K562 (cell line): ENCODE measurements around the gene AP1G2. TPM values are rescaled to one million over a fixed set of nuclear protein-coding genes. Genes with fewer than 3 reads are reported as not detected.

ENCODE experiments used
- BRCA1 ChIP-seq, 2 experiments: fragments of 450-650 bp in 1 of 2; sonication (generic) in 1 of 2; formaldehyde crosslinking in 1 of 2; IDR thresholded peaks; 2 replicates each; pipeline versions ENCODE4 v1.5.0 to v1.6.1; 2017 to 2020; ENCODE audit warnings: mild to moderate bottlenecking in 1 of 2, missing genetic modification reagents in 1 of 2
- CSDE1 ChIP-seq, 2 experiments: fragments of 450-650 bp; IDR thresholded peaks; 2 replicates each; pipeline ENCODE4 v1.6.1; 2016; ENCODE audit warnings: mild to moderate bottlenecking in 1 of 2
- ETV5 ChIP-seq: sonication (generic); formaldehyde crosslinking; IDR thresholded peaks from 2 replicates; pipeline ENCODE4 v1.4.0; 2020; ENCODE audit warnings: low read depth, mild to moderate bottlenecking, missing genetic modification reagents
- GTF2E2 ChIP-seq: fragments of 200-800 bp; sonication (Bioruptor generic); IDR thresholded peaks from 2 replicates; pipeline ENCODE4 v1.6.1; 2016; ENCODE audit warnings: missing genetic modification characterization, missing compliant biosample characterization
- JUND ChIP-seq, 2 experiments: IDR thresholded peaks; 2 replicates in 1 of 2; 3 replicates in 1 of 2; pipeline ENCODE4 v1.6.1; 2011; ENCODE audit warnings: borderline replicate concordance in 2 of 2, low read depth in 2 of 2, low read length in 2 of 2, improper control_type of control experiment in 1 of 2, missing biosample characterization in 1 of 2, missing genetic modification characterization in 1 of 2, missing genetic modification reagents in 1 of 2
- KLF6 ChIP-seq: fragments of 250-450 bp; sonication (Bioruptor Pico); IDR thresholded peaks from 2 replicates; pipeline ENCODE4 v1.4.0; 2020; ENCODE audit warnings: mild to moderate bottlenecking, moderate library complexity, borderline replicate concordance
- OTX1 ChIP-seq: fragments of 450-650 bp; formaldehyde crosslinking; IDR thresholded peaks from 2 replicates; pipeline ENCODE4 v1.4.0; 2022; ENCODE audit warnings: mild to moderate bottlenecking
- RBM17 ChIP-seq: fragments of 200-400 bp; formaldehyde crosslinking; IDR thresholded peaks from 2 replicates; pipeline ENCODE4 v1.6.1; 2017; ENCODE audit warnings: low read depth, mild to moderate bottlenecking, low read length, borderline replicate concordance
- ZNF133 ChIP-seq: fragments of 250-450 bp; sonication (Bioruptor Pico); IDR thresholded peaks from 2 replicates; pipeline ENCODE4 v1.4.0; 2020; ENCODE audit warnings: mild to moderate bottlenecking
- polyA plus RNA-seq, 8 experiments: library from polyadenylated mRNA; depleted of rRNA in 4 of 8; stranded (reverse) in 5 of 8; unstranded in 3 of 8; fragments of >200 nt; fragmentation: Nextera tagmentation in 2 of 8; fragmentation: Illumina TruSeq in 1 of 8; extraction: Ambion mirVana in 2 of 8; extraction: Trizol in 1 of 8; gene quantifications; 2 replicates each; pipeline versions ENCODE4 v1.2.1 to v1.2.3, GENCODE V29; 2011 to 2014; ENCODE audit warnings: inconsistent platforms in 1 of 8, missing spikeins in 1 of 8
- total RNA-seq, 7 experiments: library from RNA; depleted of rRNA in 6 of 7; stranded (reverse); fragments of >200 nt in 6 of 7; fragmentation: Illumina TruSeq in 2 of 7; extraction: Trizol in 2 of 7; gene quantifications; 2 replicates each; pipeline versions ENCODE4 v1.2.1 to v1.2.3, GENCODE V29; 2011 to 2021; ENCODE audit warnings: low replicate concordance in 1 of 7
- TF ChIP-seq, protein P1 (sequence below): fragments of 450-650 bp; IDR thresholded peaks from 2 replicates; pipeline ENCODE4 v1.6.1; 2016; ENCODE audit warnings: mild to moderate bottlenecking, moderate library complexity

AP1G2 gene
- total and polyA plus RNA-seq, 9 of the 15 experiments (the other 6 are each of a cell fraction or from before 2014, with no cell fraction given) = 19.1 to 83.5 (median 33.3) TPM

GRCh38 chr14:23567186-23568020 lies at the start of gene AP1G2 (continued):
- TF ChIP-seq, protein P1, sequence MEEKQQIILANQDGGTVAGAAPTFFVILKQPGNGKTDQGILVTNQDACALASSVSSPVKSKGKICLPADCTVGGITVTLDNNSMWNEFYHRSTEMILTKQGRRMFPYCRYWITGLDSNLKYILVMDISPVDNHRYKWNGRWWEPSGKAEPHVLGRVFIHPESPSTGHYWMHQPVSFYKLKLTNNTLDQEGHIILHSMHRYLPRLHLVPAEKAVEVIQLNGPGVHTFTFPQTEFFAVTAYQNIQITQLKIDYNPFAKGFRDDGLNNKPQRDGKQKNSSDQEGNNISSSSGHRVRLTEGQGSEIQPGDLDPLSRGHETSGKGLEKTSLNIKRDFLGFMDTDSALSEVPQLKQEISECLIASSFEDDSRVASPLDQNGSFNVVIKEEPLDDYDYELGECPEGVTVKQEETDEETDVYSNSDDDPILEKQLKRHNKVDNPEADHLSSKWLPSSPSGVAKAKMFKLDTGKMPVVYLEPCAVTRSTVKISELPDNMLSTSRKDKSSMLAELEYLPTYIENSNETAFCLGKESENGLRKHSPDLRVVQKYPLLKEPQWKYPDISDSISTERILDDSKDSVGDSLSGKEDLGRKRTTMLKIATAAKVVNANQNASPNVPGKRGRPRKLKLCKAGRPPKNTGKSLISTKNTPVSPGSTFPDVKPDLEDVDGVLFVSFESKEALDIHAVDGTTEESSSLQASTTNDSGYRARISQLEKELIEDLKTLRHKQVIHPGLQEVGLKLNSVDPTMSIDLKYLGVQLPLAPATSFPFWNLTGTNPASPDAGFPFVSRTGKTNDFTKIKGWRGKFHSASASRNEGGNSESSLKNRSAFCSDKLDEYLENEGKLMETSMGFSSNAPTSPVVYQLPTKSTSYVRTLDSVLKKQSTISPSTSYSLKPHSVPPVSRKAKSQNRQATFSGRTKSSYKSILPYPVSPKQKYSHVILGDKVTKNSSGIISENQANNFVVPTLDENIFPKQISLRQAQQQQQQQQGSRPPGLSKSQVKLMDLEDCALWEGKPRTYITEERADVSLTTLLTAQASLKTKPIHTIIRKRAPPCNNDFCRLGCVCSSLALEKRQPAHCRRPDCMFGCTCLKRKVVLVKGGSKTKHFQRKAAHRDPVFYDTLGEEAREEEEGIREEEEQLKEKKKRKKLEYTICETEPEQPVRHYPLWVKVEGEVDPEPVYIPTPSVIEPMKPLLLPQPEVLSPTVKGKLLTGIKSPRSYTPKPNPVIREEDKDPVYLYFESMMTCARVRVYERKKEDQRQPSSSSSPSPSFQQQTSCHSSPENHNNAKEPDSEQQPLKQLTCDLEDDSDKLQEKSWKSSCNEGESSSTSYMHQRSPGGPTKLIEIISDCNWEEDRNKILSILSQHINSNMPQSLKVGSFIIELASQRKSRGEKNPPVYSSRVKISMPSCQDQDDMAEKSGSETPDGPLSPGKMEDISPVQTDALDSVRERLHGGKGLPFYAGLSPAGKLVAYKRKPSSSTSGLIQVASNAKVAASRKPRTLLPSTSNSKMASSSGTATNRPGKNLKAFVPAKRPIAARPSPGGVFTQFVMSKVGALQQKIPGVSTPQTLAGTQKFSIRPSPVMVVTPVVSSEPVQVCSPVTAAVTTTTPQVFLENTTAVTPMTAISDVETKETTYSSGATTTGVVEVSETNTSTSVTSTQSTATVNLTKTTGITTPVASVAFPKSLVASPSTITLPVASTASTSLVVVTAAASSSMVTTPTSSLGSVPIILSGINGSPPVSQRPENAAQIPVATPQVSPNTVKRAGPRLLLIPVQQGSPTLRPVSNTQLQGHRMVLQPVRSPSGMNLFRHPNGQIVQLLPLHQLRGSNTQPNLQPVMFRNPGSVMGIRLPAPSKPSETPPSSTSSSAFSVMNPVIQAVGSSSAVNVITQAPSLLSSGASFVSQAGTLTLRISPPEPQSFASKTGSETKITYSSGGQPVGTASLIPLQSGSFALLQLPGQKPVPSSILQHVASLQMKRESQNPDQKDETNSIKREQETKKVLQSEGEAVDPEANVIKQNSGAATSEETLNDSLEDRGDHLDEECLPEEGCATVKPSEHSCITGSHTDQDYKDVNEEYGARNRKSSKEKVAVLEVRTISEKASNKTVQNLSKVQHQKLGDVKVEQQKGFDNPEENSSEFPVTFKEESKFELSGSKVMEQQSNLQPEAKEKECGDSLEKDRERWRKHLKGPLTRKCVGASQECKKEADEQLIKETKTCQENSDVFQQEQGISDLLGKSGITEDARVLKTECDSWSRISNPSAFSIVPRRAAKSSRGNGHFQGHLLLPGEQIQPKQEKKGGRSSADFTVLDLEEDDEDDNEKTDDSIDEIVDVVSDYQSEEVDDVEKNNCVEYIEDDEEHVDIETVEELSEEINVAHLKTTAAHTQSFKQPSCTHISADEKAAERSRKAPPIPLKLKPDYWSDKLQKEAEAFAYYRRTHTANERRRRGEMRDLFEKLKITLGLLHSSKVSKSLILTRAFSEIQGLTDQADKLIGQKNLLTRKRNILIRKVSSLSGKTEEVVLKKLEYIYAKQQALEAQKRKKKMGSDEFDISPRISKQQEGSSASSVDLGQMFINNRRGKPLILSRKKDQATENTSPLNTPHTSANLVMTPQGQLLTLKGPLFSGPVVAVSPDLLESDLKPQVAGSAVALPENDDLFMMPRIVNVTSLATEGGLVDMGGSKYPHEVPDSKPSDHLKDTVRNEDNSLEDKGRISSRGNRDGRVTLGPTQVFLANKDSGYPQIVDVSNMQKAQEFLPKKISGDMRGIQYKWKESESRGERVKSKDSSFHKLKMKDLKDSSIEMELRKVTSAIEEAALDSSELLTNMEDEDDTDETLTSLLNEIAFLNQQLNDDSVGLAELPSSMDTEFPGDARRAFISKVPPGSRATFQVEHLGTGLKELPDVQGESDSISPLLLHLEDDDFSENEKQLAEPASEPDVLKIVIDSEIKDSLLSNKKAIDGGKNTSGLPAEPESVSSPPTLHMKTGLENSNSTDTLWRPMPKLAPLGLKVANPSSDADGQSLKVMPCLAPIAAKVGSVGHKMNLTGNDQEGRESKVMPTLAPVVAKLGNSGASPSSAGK = peak; percentile 56
- TF ChIP-seq ETV5 (CRISPR knock-in tag) = no peak
- no peak for TF ChIP-seq ZNF133 (CRISPR knock-in tag)
- no peak for TF ChIP-seq BRCA1 (IDR thresholded peaks at IDR 0.05)
- TF ChIP-seq BRCA1 (CRISPR knock-in tag; IDR thresholded peaks at IDR 0.05) = no peak
- 0 out of 2 replicates have a peak, but pooled peaks have one; percentile 74 for TF ChIP-seq OTX1 (CRISPR knock-in tag)
- TF ChIP-seq GTF2E2 = no peak
- no peak for TF ChIP-seq CSDE1 (IDR thresholded peaks at IDR 0.05)
- TF ChIP-seq JUND (IDR thresholded peaks at IDR 0.05; ENCODE audit: borderline replicate concordance, low read depth, low read length) = no peak; the same call in 1 of the 2 replicates
- TF ChIP-seq JUND (tag; IDR thresholded peaks at IDR 0.05; ENCODE audit: borderline replicate concordance, low read depth, low read length) = no peak
- TF ChIP-seq KLF6 (CRISPR knock-in tag) = no peak
- TF ChIP-seq RBM17 = no peak
